Uterine smooth muscle cell (primary cell): Measurements from ENCODE around the gene SLC10A7. TPM values are rescaled to one million over a fixed set of nuclear protein-coding genes. Genes with fewer than 3 reads are reported as not detected.

Source experiments
- total RNA-seq: library from RNA; depleted of rRNA; stranded (reverse); fragments of >200 nt; gene quantifications from 2 replicates; pipeline ENCODE4 v1.2.3, GENCODE V29; 2014

The SLC10A7 gene
- 11.2 and 12.5 TPM in 2 replicates for total RNA-seq

GRCh38 chr4:146521541-146522097, at the start of gene SLC10A7:
TSS of gene SLC10A7 (minus strand) at chr4:146521940. CDS start at chr4:146521717, 223 bp downstream.

GRCh38 chr4:146214238-146214637, 307.5 kb downstream of the SLC10A7 start, which contains the start of gene REELD1:
TSS of gene REELD1 (plus strand) at chr4:146214538. CDS start at chr4:146216953, 2,415 bp downstream.

Other genes starting within 250 kb of the SLC10A7 start
- not detected in 2 replicates for gene POU4F2, start 117.0 kb upstream of the SLC10A7 start, total RNA-seq